ENCODE measurements around the gene WWC2.

DNA sequence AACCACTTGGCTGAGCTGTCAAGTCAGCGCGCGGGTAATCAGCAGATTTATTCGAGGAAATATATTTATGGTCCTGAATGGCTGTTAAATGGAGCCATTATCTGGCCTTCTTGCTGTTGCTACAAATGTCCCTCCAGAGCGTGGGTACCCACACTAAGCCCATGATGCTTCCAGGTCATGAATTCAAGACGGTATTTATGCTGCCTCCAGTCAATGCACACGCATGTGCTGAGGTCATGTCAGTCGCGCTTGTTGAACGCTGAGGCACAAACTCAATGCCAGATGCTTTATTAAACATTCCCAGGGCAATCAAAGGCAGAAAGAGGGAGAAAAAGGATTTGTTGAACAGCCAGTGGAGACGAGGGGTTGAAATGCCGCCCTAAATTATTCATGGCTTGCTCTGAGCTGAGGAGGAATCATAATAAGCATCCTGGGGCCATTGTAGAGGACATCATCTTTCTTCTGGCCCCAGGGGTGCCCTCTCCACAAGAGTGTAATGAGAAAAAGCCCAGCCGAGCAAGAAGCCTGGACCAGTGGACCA, 259.2 kb downstream of the WWC2 start:
- TF ChIP-seq, protein P1, sequence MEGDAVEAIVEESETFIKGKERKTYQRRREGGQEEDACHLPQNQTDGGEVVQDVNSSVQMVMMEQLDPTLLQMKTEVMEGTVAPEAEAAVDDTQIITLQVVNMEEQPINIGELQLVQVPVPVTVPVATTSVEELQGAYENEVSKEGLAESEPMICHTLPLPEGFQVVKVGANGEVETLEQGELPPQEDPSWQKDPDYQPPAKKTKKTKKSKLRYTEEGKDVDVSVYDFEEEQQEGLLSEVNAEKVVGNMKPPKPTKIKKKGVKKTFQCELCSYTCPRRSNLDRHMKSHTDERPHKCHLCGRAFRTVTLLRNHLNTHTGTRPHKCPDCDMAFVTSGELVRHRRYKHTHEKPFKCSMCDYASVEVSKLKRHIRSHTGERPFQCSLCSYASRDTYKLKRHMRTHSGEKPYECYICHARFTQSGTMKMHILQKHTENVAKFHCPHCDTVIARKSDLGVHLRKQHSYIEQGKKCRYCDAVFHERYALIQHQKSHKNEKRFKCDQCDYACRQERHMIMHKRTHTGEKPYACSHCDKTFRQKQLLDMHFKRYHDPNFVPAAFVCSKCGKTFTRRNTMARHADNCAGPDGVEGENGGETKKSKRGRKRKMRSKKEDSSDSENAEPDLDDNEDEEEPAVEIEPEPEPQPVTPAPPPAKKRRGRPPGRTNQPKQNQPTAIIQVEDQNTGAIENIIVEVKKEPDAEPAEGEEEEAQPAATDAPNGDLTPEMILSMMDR (conservative IDR thresholded peaks at IDR 0.05; ENCODE audit: low read length): no peak
- no peak for TF ChIP-seq EZH2phosphoT487 (IDR thresholded peaks at IDR 0.05; ENCODE audit: borderline replicate concordance)

Data from Loucy (cell line).